ENCODE measurements around the gene RNF168. TPM values are rescaled to one million over a fixed set of nuclear protein-coding genes. Genes with fewer than 3 reads are reported as not detected.
"Not testable (repeated sequence)": the region's sequence is repeated elsewhere in the genome, so short reads cannot be mapped to it uniquely, and the experiment has no call there.

RNF168 gene
- total and polyA plus RNA-seq, 8 donors, result 4.4 to 27.8 (median 6.5) TPM

DNA sequence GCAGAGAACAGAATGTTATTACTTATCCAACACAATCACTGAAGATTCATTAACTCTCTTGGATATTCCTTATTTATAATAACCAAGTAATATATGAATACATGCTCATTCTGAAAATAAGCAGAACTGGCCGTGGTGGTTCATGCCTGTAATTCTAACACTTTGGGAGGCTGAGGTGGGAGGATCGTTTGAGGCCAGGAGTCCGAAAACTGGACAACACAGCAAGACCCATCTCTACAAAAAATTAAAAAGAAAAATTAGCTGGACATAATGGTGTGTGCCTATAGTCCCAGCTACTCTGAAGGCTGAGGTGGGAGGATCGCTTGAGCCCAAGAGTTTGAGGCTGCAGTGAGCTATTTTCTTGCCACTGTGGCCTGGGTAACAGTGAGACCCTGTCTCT lies 25.9 kb downstream of the RNF168 start:
- Histone ChIP-seq H3K9me3 (no peaks in the 10 kb centered on the region), H3K4me3 (no peak overlapping the region), H3K36me3 (peaks cover 39 to 100% (median 94%) of the 10 kb centered on the region in 4 donors), H3K27ac (no peak overlapping the region), H3K4me1 (no peaks in the 10 kb centered on the region), H3K27me3 (no peaks in the 10 kb centered on the region)
- DNase-seq, result no peak
- intact Hi-C loops (cut with DNase I; ENCODE audit: low total_unique reads), result no loop called here
- WGBS, 5 donors, result 93 to 98% (median 97%) methylated on average over 4 of the region's 4 CpGs
- TF ChIP-seq POLR2AphosphoS5 (IDR thresholded peaks at IDR 0.05) (no peak), EP300 (IDR thresholded peaks at IDR 0.05) (no peak), POLR2A (IDR thresholded peaks at IDR 0.05) (no peak)
- TF ChIP-seq, protein P1, sequence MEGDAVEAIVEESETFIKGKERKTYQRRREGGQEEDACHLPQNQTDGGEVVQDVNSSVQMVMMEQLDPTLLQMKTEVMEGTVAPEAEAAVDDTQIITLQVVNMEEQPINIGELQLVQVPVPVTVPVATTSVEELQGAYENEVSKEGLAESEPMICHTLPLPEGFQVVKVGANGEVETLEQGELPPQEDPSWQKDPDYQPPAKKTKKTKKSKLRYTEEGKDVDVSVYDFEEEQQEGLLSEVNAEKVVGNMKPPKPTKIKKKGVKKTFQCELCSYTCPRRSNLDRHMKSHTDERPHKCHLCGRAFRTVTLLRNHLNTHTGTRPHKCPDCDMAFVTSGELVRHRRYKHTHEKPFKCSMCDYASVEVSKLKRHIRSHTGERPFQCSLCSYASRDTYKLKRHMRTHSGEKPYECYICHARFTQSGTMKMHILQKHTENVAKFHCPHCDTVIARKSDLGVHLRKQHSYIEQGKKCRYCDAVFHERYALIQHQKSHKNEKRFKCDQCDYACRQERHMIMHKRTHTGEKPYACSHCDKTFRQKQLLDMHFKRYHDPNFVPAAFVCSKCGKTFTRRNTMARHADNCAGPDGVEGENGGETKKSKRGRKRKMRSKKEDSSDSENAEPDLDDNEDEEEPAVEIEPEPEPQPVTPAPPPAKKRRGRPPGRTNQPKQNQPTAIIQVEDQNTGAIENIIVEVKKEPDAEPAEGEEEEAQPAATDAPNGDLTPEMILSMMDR (IDR thresholded peaks at IDR 0.05), result no peak

DNA sequence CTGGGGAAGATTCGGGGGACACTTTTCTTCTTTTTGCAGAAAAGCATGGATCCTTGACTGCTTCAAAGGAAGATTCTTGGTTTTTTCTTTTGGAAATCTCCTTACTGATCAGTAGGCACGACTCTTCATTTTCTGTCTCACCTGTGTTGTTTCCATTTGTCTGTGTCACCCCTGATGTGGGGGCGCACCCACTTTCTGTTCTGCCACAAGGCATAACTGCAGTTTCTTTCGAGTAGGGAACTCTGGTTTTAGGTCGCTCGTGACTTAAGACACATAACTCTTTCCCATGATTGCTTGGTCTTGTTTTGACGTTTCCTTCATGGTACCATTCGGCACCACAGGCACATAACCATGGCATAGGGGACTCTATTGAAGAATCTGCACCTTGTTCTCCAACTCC lies 31.3 kb downstream of the RNF168 start:
- WGBS, 5 donors, result 89 to 94% (median 90%) methylated on average over 8 of the region's 8 CpGs
- Histone ChIP-seq H3K4me3 (no peak overlapping the region), H3K9me3 (no peaks in the 10 kb centered on the region)

DNA sequence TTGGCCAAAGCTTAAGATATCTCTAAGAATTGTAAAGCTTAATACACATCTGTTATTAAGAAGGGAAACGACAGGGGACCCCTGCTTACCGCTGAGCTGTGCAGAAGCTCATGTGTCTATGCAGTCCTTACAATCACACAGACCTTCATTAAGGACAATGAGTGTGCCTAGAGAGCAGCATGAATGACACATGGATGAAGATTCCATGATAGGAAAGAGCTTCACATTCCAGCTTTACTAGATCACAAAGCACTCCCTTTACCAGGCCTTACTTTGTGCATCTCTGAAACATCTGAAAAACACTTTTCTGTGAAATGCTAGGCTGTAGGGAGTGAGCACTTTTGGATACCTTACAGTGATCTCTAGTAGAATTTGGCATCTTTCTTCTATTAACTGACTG lies 32.0 kb downstream of the RNF168 start:
- 80 to 89% (median 88%) methylated on average over 2 of the region's 2 CpGs for WGBS, 5 donors
- H3K36me3 ChIP-seq, result peaks cover 36 to 77% (median 71%) of the 10 kb centered on the region in 4 donors
- H3K27me3 ChIP-seq, result no peaks in the 10 kb centered on the region
- H3K4me1 ChIP-seq, result no peaks in the 10 kb centered on the region
- no peaks in the 10 kb centered on the region for H3K9me3 ChIP-seq
- intact Hi-C loops (cut with DNase I; ENCODE audit: low total_unique reads), result no loop called here
- no peak overlapping the region for H3K4me3 ChIP-seq
- no peak overlapping the region for H3K27ac ChIP-seq
- TF ChIP-seq, protein P1 (IDR thresholded peaks at IDR 0.05), result no peak
- DNase-seq, result no peak

More for the DNA sequence above, 31.3 kb downstream of the RNF168 start:
- TF ChIP-seq, protein P1 (IDR thresholded peaks at IDR 0.05), result no peak
- no peak for TF ChIP-seq EP300 (IDR thresholded peaks at IDR 0.05)
- TF ChIP-seq POLR2A (IDR thresholded peaks at IDR 0.05), result no peak
- no peak for TF ChIP-seq POLR2AphosphoS5 (IDR thresholded peaks at IDR 0.05)
- intact Hi-C loops (cut with DNase I; ENCODE audit: low total_unique reads), result no loop called here
- Histone ChIP-seq H3K27ac (no peak overlapping the region), H3K27me3 (no peaks in the 10 kb centered on the region), H3K36me3 (peaks cover 36 to 82% (median 75%) of the 10 kb centered on the region in 4 donors), H3K4me1 (no peaks in the 10 kb centered on the region)
- no peak for DNase-seq

DNA sequence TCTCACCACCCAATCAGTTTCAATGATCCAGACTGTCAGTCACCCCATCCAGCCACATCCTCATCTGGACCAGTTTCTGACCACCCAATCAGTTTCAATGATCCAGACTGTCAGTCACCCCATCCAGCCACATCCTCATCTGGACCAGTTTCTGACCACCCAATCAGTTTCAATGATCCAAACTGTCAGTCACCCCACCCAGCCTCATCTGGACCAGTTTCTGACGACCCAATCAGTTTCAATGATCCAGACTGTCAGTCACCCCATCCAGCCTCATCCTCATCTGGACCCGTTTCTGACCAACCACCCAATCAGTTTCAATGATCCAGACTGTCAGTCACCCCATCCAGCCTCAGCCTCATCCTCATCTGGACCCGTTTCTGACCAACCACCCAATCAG lies 33.4 kb downstream of the RNF168 start:
- intact Hi-C loops (cut with DNase I; ENCODE audit: low total_unique reads); H3K4me3 ChIP-seq; H3K27me3 ChIP-seq; H3K27ac ChIP-seq; H3K9me3 ChIP-seq; H3K4me1 ChIP-seq; DNase-seq: not testable (repeated sequence)
- peaks cover 32 to 66% (median 61%) of the 10 kb centered on the region in 4 donors for H3K36me3 ChIP-seq
- WGBS, 5 donors, result 86 to 100% (median 93%) methylated on average over 3 of the region's 3 CpGs

DNA sequence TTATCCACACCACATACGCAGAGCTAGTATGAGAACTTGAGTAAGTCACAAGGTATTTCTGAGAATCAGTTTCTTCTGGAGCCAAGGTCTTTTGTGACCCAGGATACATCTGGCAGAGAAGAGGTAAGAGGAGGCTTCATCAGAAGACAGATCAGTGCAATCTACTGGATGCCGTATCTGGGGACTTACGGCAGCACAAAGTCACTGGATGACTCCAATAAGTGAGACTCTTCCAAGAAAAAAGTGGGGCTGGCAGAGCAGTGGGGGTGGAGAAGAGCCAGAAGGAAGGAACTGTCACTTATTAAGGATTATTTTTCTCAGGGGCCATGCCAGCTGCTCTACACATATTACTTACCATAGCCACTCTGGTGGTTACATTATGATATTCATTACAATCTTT lies 39.8 kb downstream of the RNF168 start:
- WGBS, 5 donors, result 96 to 100% (median 99%) methylated on average over 3 of the region's 3 CpGs
- DNase-seq, result no peak
- TF ChIP-seq, protein P1 (IDR thresholded peaks at IDR 0.05), result no peak
- TF ChIP-seq POLR2A (IDR thresholded peaks at IDR 0.05) (no peak), POLR2AphosphoS5 (IDR thresholded peaks at IDR 0.05) (no peak), EP300 (IDR thresholded peaks at IDR 0.05) (no peak)
- peaks cover 0 to 15% (median 13%) of the 10 kb centered on the region in 4 donors for H3K36me3 ChIP-seq
- H3K27ac ChIP-seq, result no peak overlapping the region
- intact Hi-C loops (cut with DNase I; ENCODE audit: low total_unique reads), result no loop called here
- no peaks in the 10 kb centered on the region for H3K27me3 ChIP-seq
- H3K4me1 ChIP-seq, result no peaks in the 10 kb centered on the region
- H3K9me3 ChIP-seq, result no peaks in the 10 kb centered on the region
- H3K4me3 ChIP-seq, result no peak overlapping the region

All from stomach (tissue), 9 donors.